Stimulated activated CD8-positive, alpha-beta memory T cell treated with anti-CD3 and anti-CD28 coated beads, Interleukin-7, amount 100 ng/mL, for 4 hours (primary cell): ENCODE results near the gene TET1.
"Not testable (repeated sequence)": the region's sequence is repeated elsewhere in the genome, so short reads cannot be mapped to it uniquely, and the experiment has no call there.

Experiments
- DNase-seq, 2 donors: peaks; one replicate each; pipeline ENCODE4 v3.0.0-alpha.2; 2020; ENCODE audit warnings: low read depth in 2 of 2

The TET1 gene

GRCh38 chr10:68562661-68563570 is 2.8 kb downstream of the TET1 start:
- DNase-seq = no peak

DNA sequence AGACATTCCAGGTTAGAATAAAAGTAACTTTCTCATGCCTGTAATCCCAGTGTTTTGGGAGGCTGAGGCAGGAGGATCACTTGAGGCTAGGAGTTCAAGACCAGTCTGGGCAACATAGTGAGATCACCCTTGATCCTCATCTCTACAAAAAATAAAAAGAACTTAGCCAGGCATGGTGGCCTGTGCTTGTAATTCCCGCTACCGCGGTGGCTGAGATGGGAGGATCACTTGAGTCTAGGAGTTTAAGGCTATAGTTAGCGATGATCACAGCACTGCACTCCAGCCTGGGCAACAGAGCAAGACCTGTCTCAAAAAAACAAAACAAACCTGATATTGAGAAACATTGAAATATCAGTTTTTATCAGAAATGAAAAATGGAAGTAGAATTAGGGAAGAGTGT is 4.6 kb downstream of the TET1 start:
- DNase-seq = no peak

DNA sequence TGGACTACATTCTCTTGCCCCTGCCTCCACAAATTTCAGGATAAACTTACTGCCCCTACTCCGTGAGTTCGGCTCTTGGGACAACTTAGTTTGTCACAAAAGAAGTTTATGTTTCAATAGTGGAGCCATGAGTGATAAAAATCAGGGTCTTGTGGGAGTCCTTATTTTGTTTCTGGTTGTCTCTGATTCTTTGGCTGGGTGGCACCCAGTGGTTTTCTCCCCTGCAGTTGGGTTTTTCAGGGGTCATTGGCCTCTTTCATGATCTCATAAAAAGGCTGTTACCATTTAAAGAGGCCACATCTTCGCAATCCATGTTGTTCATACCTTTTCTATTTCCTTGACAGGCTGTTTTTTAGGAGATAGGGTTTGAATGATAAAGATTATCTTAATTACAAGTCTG is 5.5 kb downstream of the TET1 start:
- no peak for DNase-seq

GRCh38 chr10:68566351-68566750 is 6.2 kb downstream of the TET1 start:
- DNase-seq = no peak

DNA sequence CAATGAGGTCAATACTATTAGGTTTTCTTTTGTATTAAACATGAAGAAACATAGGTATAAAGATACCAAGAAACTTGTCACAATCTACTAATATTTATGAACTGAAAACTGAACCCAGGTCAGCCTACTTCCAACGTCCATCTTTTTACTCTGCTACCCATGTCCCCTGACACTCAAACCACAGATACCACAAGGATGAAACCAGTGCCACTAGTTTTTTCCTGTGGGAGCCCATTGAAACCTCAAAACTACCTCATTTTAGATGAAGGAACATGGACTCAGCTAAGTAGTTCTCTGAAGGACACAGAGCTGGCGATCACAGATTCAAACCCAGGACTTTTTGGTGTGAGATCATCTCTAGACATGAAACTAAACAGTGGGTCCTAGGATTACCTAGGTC is 6.8 kb downstream of the TET1 start:
- no peak for DNase-seq

- no peak for DNase-seq
Measured at GRCh38 chr10:68572151-68572550, 12.0 kb downstream of the TET1 start.

- DNase-seq = no peak
Measured at GRCh38 chr10:68574051-68574450, 13.9 kb downstream of the TET1 start.

GRCh38 chr10:68576118-68576517 is 16.0 kb downstream of the TET1 start:
- no peak for DNase-seq

- DNase-seq = no peak
Measured at GRCh38 chr10:68578974-68579373, 18.8 kb downstream of the TET1 start.

DNA sequence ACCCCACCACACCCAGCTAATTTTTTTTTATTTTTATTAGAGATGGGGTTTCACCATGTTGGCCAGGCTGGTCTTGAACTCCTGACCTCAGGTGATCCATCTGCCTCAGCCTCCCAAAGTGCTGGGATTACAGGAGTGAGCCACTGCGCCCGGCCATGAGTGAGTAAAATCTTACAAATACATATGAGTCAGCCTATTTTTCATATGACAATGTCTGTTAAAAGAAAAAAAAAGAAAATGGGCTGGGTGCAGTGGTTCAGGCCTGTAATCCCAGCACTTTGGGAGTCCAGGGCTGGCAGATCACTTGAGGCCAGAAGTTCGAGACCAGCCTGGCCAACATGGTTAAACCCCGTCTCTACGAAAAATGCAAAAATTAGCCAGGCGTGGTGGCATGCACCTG is 24.1 kb downstream of the TET1 start:
- not testable (repeated sequence) for DNase-seq

GRCh38 chr10:68586606-68587305 is 26.6 kb downstream of the TET1 start:
- DNase-seq = no peak

DNA sequence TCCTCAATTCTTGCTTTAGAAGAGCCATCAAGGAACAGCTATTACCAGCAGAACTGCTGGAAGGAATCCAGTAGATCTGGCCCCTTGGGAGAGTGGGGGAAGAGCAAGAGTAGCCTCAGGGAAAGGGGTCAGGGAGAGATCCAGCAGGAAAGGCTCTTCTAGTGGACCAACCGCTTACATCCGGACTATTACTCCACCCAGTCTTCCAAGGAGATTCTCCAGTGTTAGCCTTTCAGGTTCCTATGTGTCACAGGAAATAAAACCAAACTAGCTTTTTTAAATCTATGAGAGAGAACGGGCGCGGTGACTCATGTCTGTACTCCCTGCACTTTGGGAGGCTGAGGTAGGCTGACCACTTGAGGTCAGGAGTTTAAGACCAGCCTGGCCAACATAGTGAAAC is 34.3 kb downstream of the TET1 start:
- DNase-seq = no peak

DNA sequence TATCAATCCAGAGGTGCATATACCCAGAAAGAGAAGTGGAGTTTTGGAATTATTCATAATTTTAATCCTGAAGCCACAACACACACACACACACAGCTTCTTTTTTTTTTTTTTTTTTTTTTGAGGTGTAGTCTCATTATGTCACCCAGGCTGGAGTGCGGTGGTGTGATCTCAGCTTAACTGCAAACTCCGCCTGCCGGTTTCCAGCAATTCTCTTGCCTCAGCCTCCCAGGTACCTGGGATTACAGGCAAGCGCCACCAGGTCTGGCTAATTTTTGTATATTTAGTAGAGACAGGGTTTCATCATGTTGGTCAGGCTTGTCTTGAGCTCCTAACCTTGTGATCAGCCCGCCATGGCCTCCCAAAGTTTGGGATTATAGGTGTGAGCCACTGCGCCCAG is 35.4 kb downstream of the TET1 start:
- no peak for DNase-seq

- DNase-seq = no peak
Measured at GRCh38 chr10:68597407-68597806, 37.3 kb downstream of the TET1 start.

GRCh38 chr10:68598978-68599770 is 39.0 kb downstream of the TET1 start:
- DNase-seq = no peak

DNA sequence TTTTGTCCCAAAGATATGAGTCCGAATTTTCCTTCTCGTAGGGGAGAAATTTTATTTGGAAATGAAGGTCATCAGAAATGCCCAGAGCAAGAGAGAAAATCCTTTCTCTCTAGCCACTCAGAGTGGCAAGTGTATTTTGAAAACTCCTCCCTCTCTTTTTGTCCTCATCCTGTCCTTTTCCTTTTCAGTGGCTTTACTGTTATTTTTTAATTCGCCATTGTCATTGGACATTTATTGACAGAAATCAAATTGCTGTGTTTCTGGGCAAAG is 39.6 kb downstream of the TET1 start:
- DNase-seq = no peak

DNA sequence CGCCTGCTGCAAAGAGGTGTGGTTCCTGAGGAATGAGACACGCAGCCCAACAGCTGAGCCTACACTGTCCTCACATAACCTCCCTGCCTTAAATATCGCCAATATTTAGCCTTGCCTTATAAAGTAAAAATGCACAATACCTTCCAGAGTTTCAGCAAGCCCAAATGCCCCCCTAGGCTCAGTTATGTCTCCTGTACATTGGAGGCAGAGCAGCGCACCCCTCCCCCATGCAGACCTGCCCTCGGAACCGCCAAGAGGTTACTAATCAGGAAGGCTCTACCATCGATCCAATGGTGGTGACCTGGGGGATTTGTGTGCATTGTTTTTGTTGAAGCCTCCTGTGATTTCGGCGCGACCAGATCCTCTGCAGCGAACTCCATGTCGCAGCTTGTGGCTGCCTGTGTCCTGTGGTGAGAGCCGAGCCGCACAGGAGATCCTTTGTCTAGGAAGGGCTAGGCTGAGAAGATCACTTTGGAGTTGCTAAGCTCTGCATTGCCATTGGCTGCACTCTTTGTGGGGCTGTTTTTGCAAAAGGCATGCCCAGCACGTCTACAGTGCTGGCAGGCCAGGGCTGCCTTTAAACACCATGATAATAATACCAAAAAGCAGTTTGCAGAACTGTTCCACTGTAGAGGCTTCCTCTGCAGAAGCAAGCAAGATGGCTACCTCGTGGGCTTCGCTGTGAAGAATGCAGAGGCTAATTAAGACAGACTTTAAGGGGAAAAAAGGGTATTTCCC is 40.1 kb downstream of the TET1 start:
- peak; percentile 7 to 8 for DNase-seq

- no peak for DNase-seq
Measured at GRCh38 chr10:68601501-68602265, 41.5 kb downstream of the TET1 start.

DNA sequence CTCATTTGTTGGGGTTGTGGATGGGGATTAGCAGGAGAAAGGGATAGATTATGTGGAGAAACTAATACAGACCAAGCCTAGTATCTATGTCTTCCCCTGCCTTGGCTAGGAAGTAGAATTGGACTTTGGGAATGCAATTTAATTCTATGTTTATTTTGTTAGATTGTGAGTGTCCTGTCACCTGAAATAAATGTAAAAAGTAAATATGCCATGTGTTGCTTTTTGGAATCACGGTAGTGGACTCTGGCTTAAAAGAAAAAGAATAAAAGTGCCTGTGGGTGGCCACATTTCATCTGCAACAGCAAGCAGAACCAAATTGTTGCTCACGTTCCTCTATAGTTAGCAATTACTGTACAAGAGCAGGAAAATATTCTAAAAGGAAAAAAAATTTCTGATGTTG is 42.3 kb downstream of the TET1 start:
- DNase-seq = no peak

DNA sequence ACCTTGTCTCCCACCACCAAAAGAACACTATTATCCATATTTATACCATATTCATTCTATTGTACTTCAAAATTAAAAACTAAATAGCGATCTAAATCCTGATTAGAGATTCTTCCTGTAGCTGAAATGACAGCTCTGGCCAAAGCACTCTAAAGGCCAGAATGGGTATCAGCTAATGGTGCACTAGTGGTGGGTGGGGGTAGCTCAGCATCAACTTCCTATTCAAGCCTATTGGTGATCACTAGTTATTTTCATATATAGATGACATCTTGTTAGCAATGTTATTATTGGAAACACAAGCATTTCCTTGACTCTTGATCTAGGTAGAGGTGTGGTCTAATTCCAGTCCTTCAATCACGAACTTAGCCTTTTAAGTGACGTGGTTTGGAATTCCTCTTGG is 43.6 kb downstream of the TET1 start:
- DNase-seq = no peak

- DNase-seq = no peak
Measured at GRCh38 chr10:68604441-68604840, 44.3 kb downstream of the TET1 start.
